Left ventricle myocardium inferior (tissue), 1 donor: ENCODE measurements around the gene RPL28. TPM values are rescaled to one million over a fixed set of nuclear protein-coding genes. Genes with fewer than 3 reads are reported as not detected.
A peak's percentile ranks its signal among the peaks of the same experiment; 100 is the strongest.

ENCODE experiments used
- DNase-seq: peaks from one replicate; pipeline ENCODE4 v3.0.0-alpha.2; 2020
- H3K27ac ChIP-seq: fragments of 200-600 bp; replicated peaks from 2 replicates; pipeline ENCODE4 v1.8.0; 2021
- H3K27me3 ChIP-seq: fragments of 200-600 bp; 2 replicates; pipeline ENCODE4 v1.8.0; 2021; ENCODE audit warnings: low read depth
- H3K36me3 ChIP-seq: fragments of 200-600 bp; 2 replicates; pipeline ENCODE4 v1.8.0; 2021
- H3K4me1 ChIP-seq: fragments of 200-600 bp; 2 replicates; pipeline ENCODE4 v1.8.0; 2021
- H3K4me3 ChIP-seq: fragments of 200-600 bp; 2 replicates; pipeline ENCODE4 v1.8.0; 2021; ENCODE audit warnings: mild to moderate bottlenecking, moderate library complexity
- H3K9me3 ChIP-seq: fragments of 200-600 bp; replicated peaks from 2 replicates; pipeline ENCODE4 v1.8.0; 2021
- intact Hi-C: fragments of 100-400 bp; cut with micrococcal nuclease; formaldehyde crosslinking; loops from one replicate; pipeline ENCODE4 v1.11.0; 2022
- total RNA-seq: library from RNA; stranded (reverse); fragmentation: NEBNext Ultra II Directional; extraction: Animal tissue kit (Norgen Biotek cat#: 25700); gene quantifications from one replicate; pipeline ENCODE4 v1.2.1, GENCODE V29; 2021
- TF ChIP-seq, protein P1 (sequence below): fragments of 200-600 bp; IDR thresholded peaks from 2 replicates; pipeline ENCODE4 v1.8.0; 2021; ENCODE audit warnings: antibody characterized with exemption, mild to moderate bottlenecking, borderline replicate concordance
- donor health status: DM: no; HTN: yes; CAD: no; lungs with severe emphysema.

RPL28 gene
- total RNA-seq, 1 donor from 2014 or later: 559 TPM

DNA sequence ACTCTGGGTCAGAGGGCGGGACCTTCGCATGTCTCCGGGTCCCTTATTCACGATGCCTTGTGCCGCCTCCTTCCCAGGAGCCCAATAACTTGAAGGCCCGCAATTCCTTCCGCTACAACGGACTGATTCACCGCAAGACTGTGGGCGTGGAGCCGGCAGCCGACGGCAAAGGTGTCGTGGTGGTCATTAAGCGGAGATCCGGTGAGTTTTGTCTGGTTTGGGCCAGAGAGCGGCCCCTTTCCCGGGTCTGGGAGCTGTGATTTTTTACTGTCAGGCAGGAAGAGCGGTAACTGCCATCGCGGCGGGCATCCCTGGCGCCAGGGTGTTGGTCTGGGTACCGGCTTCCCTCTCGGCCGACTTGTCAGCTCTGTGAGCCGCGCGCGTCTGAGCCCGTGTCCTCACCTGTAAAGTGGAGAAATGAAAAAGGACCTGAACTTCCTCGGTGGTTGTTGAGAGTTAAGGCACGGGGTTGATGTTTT is 800 bp downstream of the RPL28 start:
- peaks cover 43% of the 10 kb centered on the region for H3K36me3 ChIP-seq
- H3K4me1 ChIP-seq: peaks cover 71% of the 10 kb centered on the region

GRCh38 chr19:55387736-55388497 is 2.2 kb downstream of the RPL28 start:
- peak overlapping the region; percentile 85 for H3K4me3 ChIP-seq
- H3K27ac ChIP-seq: no peak overlapping the region
- DNase-seq: no peak

More for the DNA sequence above, 800 bp downstream of the RPL28 start:
- no peaks in the 10 kb centered on the region for H3K27me3 ChIP-seq
- TF ChIP-seq, protein P1, sequence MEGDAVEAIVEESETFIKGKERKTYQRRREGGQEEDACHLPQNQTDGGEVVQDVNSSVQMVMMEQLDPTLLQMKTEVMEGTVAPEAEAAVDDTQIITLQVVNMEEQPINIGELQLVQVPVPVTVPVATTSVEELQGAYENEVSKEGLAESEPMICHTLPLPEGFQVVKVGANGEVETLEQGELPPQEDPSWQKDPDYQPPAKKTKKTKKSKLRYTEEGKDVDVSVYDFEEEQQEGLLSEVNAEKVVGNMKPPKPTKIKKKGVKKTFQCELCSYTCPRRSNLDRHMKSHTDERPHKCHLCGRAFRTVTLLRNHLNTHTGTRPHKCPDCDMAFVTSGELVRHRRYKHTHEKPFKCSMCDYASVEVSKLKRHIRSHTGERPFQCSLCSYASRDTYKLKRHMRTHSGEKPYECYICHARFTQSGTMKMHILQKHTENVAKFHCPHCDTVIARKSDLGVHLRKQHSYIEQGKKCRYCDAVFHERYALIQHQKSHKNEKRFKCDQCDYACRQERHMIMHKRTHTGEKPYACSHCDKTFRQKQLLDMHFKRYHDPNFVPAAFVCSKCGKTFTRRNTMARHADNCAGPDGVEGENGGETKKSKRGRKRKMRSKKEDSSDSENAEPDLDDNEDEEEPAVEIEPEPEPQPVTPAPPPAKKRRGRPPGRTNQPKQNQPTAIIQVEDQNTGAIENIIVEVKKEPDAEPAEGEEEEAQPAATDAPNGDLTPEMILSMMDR: no peak
- peak overlapping the region; percentile 85 for H3K4me3 ChIP-seq
- H3K27ac ChIP-seq: peak overlapping the region; percentile 95
- intact Hi-C loops: no loop called here
- H3K9me3 ChIP-seq: no peaks in the 10 kb centered on the region
- no peak for DNase-seq

GRCh38 chr19:55389386-55390317 is 3.9 kb downstream of the RPL28 start:
- TF ChIP-seq, protein P1: no peak
- intact Hi-C loops: no loop called here
- Histone ChIP-seq H3K9me3 (no peaks in the 10 kb centered on the region), H3K27ac (no peak overlapping the region), H3K36me3 (peaks cover 50% of the 10 kb centered on the region), H3K27me3 (no peaks in the 10 kb centered on the region), H3K4me3 (no peak overlapping the region), H3K4me1 (peaks cover 58% of the 10 kb centered on the region)
- DNase-seq: no peak

More at GRCh38 chr19:55387736-55388497, 2.2 kb downstream of the RPL28 start:
- intact Hi-C loops: no loop called here
- Histone ChIP-seq H3K36me3 (peaks cover 50% of the 10 kb centered on the region), H3K9me3 (no peaks in the 10 kb centered on the region), H3K4me1 (peaks cover 70% of the 10 kb centered on the region), H3K27me3 (no peaks in the 10 kb centered on the region)
- TF ChIP-seq, protein P1: no peak

GRCh38 chr19:55390461-55390880 is 4.7 kb downstream of the RPL28 start:
- TF ChIP-seq, protein P1: no peak
- DNase-seq: no peak

GRCh38 chr19:55391191-55391670 is 5.5 kb downstream of the RPL28 start:
- TF ChIP-seq, protein P1: no peak
- DNase-seq: no peak
- H3K27me3 ChIP-seq: no peaks in the 10 kb centered on the region
- H3K36me3 ChIP-seq: peaks cover 50% of the 10 kb centered on the region
- H3K4me3 ChIP-seq: no peak overlapping the region
- no peaks in the 10 kb centered on the region for H3K9me3 ChIP-seq
- peaks cover 48% of the 10 kb centered on the region for H3K4me1 ChIP-seq
- intact Hi-C loops: no loop called here
- no peak overlapping the region for H3K27ac ChIP-seq

More at GRCh38 chr19:55390461-55390880, 4.7 kb downstream of the RPL28 start:
- peaks cover 53% of the 10 kb centered on the region for H3K4me1 ChIP-seq
- intact Hi-C loops: no loop called here
- peaks cover 50% of the 10 kb centered on the region for H3K36me3 ChIP-seq
- no peaks in the 10 kb centered on the region for H3K9me3 ChIP-seq
- no peak overlapping the region for H3K27ac ChIP-seq
- H3K4me3 ChIP-seq: no peak overlapping the region
- no peaks in the 10 kb centered on the region for H3K27me3 ChIP-seq
